A673 (cell line): ENCODE measurements around the gene GAB2. TPM values are rescaled to one million over a fixed set of nuclear protein-coding genes. Genes with fewer than 3 reads are reported as not detected.

ENCODE experiments used
- BruUV-seq: library from RNA; stranded (reverse); fragments of 400-500 nt; replicated peaks from 2 replicates; lab custom pipeline; 2021; lab: Mats Ljungman, UMichigan
- CTCF ChIA-PET: fragments of 300-600 bp; sonication (Branson Sonifier 250); formaldehyde crosslinking; loops from one replicate; lab custom pipeline; 2022; ENCODE audit warnings: antibody characterized with exemption; lab: Charles Lee
- POLR2A ChIA-PET: fragments of 300-600 bp; sonication (Branson Sonifier 250); formaldehyde crosslinking; loops from one replicate; lab custom pipeline; 2022; ENCODE audit warnings: antibody characterized with exemption; ENCODE audit not compliant: low non-redundant PET; lab: Charles Lee
- DNase-seq: peaks from one replicate; pipeline ENCODE4 v3.0.0-alpha.2; 2015; ENCODE audit warnings: low spot score
- H3K27ac ChIP-seq: fragments of 200-600 bp; sonication (generic); 2 replicates; pipeline ENCODE4 v1.5.1; 2016; ENCODE audit warnings: mixed run types, low read depth, mild to moderate bottlenecking, mixed read lengths, antibody characterized with exemption, low read length; ENCODE audit not compliant: poor library complexity, severe bottlenecking
- H3K27me3 ChIP-seq: fragments of 200-600 bp; sonication (generic); replicated peaks from 2 replicates; pipeline ENCODE4 v1.6.1; 2017; ENCODE audit warnings: mixed run types, low read depth, mild to moderate bottlenecking, mixed read lengths, antibody characterized with exemption, low read length; ENCODE audit not compliant: insufficient read depth, poor library complexity
- H3K36me3 ChIP-seq: fragments of 200-600 bp; sonication (generic); 2 replicates; pipeline ENCODE4 v1.6.1; 2016; ENCODE audit warnings: mixed run types, mild to moderate bottlenecking, mixed read lengths, antibody characterized with exemption, low read length; ENCODE audit not compliant: insufficient read depth, poor library complexity, severe bottlenecking
- H3K4me1 ChIP-seq: fragments of 200-600 bp; sonication (generic); 2 replicates; pipeline ENCODE4 v1.6.1; 2017; ENCODE audit warnings: mixed run types, mild to moderate bottlenecking, mixed read lengths, antibody characterized with exemption, low read length; ENCODE audit not compliant: insufficient read depth, poor library complexity, severe bottlenecking
- H3K4me3 ChIP-seq: fragments of 200-600 bp; sonication (generic); 2 replicates; pipeline ENCODE4 v1.5.1; 2016; ENCODE audit warnings: low read depth, mixed run types, mild to moderate bottlenecking, mixed read lengths, low read length; ENCODE audit not compliant: poor library complexity, severe bottlenecking
- H3K9me3 ChIP-seq: fragments of 200-600 bp; sonication (generic); 2 replicates; pipeline ENCODE4 v1.6.1; 2016; ENCODE audit warnings: mixed run types, low read depth, mild to moderate bottlenecking, mixed read lengths, antibody characterized with exemption, low read length; ENCODE audit not compliant: poor library complexity, severe bottlenecking
- EZH2 ChIP-seq: fragments of 200-600 bp; sonication (generic); IDR thresholded peaks from 2 replicates; pipeline ENCODE4 v1.6.1; 2017; ENCODE audit warnings: borderline replicate concordance, low read depth, mild to moderate bottlenecking, mixed read lengths, antibody characterized with exemption, low read length; ENCODE audit not compliant: poor library complexity, severe bottlenecking
- intact Hi-C: fragments of 100-400 bp; cut with micrococcal nuclease; formaldehyde crosslinking; loops from one replicate; pipeline ENCODE4 v1.10.0; 2022; ENCODE audit not compliant: unreplicated experiment
- total RNA-seq: library from RNA; stranded (reverse); gene quantifications from 2 replicates; pipeline ENCODE4 v1.2.3, GENCODE V29; 2021
- TF ChIP-seq, protein P1 (sequence below): fragments of 300-800, 200-600 bp; sonication (generic); conservative IDR thresholded peaks from 2 replicates; pipeline ENCODE4 v1.5.1; 2017; ENCODE audit warnings: low read depth, mild to moderate bottlenecking, antibody characterized with exemption, low read length, moderate library complexity, mixed read lengths

The GAB2 gene
- total RNA-seq, 1 experiment from 2014 or later: 21.5 TPM

- no peaks in the 10 kb centered on the region for H3K36me3 ChIP-seq
- CTCF ChIA-PET: no interaction called here
- peaks cover 32% of the 10 kb centered on the region for H3K4me1 ChIP-seq
- intact Hi-C loops: loop anchor here (10.0 kb wide), 1 partner anchor 60 kb away; no protein-coding TSS in a partner anchor
- no peaks in the 10 kb centered on the region for H3K27me3 ChIP-seq
- H3K4me3 ChIP-seq: no peak overlapping the region
- peaks cover 12% of the 10 kb centered on the region for H3K9me3 ChIP-seq
- TF ChIP-seq, protein P1, sequence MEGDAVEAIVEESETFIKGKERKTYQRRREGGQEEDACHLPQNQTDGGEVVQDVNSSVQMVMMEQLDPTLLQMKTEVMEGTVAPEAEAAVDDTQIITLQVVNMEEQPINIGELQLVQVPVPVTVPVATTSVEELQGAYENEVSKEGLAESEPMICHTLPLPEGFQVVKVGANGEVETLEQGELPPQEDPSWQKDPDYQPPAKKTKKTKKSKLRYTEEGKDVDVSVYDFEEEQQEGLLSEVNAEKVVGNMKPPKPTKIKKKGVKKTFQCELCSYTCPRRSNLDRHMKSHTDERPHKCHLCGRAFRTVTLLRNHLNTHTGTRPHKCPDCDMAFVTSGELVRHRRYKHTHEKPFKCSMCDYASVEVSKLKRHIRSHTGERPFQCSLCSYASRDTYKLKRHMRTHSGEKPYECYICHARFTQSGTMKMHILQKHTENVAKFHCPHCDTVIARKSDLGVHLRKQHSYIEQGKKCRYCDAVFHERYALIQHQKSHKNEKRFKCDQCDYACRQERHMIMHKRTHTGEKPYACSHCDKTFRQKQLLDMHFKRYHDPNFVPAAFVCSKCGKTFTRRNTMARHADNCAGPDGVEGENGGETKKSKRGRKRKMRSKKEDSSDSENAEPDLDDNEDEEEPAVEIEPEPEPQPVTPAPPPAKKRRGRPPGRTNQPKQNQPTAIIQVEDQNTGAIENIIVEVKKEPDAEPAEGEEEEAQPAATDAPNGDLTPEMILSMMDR: peak; percentile 77
- no peak for TF ChIP-seq EZH2
- DNase-seq: peak; percentile 54
- H3K27ac ChIP-seq: peak overlapping the region; percentile 43
- POLR2A ChIA-PET: no interaction called here
- BruUV-seq: no TSS peak
Observed at GRCh38 chr11:78414321-78415051, 3.1 kb downstream of the GAB2 start.

GRCh38 chr11:78408619-78409018 lies 9.0 kb downstream of the GAB2 start:
- POLR2A ChIA-PET: no interaction called here
- H3K4me1 ChIP-seq: peaks cover 7% of the 10 kb centered on the region
- no peak overlapping the region for H3K27ac ChIP-seq
- H3K9me3 ChIP-seq: peaks cover 20% of the 10 kb centered on the region
- no peaks in the 10 kb centered on the region for H3K27me3 ChIP-seq
- TF ChIP-seq, protein P1: no peak
- TF ChIP-seq EZH2: no peak
- no TSS peak for BruUV-seq
- DNase-seq: no peak
- intact Hi-C loops: no loop called here
- CTCF ChIA-PET: no interaction called here
- no peaks in the 10 kb centered on the region for H3K36me3 ChIP-seq
- no peak overlapping the region for H3K4me3 ChIP-seq

DNA sequence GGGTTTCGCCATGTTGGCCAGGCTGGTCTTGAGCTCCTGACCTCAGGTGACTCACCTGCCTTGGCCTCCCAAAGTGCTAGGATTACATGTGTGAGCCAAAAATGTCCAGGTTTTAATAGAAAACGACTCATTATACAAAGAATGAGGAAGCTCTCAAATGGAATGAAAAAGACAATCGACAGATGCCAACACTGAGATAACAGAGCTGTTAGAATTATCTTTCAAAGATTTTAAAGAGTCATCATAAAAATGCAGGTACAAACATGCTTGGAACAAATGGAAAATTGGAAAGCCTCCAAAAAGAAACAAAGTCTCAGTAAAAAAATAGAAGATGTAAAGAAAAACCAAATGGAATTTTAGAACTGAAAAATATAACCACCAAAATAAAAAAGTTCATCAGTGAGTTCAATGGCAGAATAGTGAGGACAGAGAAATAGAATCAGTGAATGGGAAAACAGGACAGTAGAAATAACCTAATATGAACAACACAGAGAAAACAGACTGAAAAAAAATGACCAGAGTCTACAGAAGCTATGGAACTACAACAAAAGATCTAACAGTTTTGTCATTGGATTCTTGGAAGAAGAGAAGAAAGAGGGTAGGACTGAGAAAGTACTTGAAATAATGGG lies 10.9 kb downstream of the GAB2 start:
- POLR2A ChIA-PET: no interaction called here
- CTCF ChIA-PET: no interaction called here
- Histone ChIP-seq H3K4me1 (peaks cover 7% of the 10 kb centered on the region), H3K4me3 (no peak overlapping the region), H3K36me3 (no peaks in the 10 kb centered on the region), H3K27ac (no peak overlapping the region), H3K9me3 (peaks cover 20% of the 10 kb centered on the region), H3K27me3 (no peaks in the 10 kb centered on the region)
- no TSS peak for BruUV-seq
- intact Hi-C loops: no loop called here
- TF ChIP-seq, protein P1: no peak
- no peak for TF ChIP-seq EZH2
- DNase-seq: no peak
